ENCODE measurements around the gene SEMA3C.

SEMA3C gene

DNA sequence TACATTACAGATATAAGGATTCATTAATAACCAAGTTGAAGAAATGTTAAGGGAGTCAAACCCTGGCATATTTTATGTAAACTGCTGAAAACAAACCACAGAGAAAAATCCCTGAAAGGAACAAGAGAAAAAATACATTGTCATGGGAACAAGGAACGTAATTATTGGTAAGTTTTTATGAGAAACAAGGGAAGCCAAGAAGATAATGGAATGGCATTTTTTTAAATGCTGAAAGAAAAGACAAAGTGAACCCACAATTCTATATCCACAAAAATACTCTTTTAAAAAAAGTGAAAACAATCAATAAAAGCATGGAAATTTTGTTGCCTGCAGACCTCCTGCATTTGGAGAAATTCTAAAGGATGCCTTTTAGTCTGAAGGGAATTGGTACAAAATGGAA lies 144.0 kb downstream of the SEMA3C start:
- DNase-seq (ENCODE audit: low read depth) = no peak
- TF ChIP-seq, protein P1, sequence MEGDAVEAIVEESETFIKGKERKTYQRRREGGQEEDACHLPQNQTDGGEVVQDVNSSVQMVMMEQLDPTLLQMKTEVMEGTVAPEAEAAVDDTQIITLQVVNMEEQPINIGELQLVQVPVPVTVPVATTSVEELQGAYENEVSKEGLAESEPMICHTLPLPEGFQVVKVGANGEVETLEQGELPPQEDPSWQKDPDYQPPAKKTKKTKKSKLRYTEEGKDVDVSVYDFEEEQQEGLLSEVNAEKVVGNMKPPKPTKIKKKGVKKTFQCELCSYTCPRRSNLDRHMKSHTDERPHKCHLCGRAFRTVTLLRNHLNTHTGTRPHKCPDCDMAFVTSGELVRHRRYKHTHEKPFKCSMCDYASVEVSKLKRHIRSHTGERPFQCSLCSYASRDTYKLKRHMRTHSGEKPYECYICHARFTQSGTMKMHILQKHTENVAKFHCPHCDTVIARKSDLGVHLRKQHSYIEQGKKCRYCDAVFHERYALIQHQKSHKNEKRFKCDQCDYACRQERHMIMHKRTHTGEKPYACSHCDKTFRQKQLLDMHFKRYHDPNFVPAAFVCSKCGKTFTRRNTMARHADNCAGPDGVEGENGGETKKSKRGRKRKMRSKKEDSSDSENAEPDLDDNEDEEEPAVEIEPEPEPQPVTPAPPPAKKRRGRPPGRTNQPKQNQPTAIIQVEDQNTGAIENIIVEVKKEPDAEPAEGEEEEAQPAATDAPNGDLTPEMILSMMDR (conservative IDR thresholded peaks at IDR 0.05; ENCODE audit: low read depth, low read length) = no peak
- H3K4me3 ChIP-seq (ENCODE audit: low read depth, low read length) = no peak overlapping the region

- DNase-seq (ENCODE audit: low read depth) = no peak
- TF ChIP-seq, protein P1 (conservative IDR thresholded peaks at IDR 0.05; ENCODE audit: low read depth, low read length) = no peak
- H3K4me3 ChIP-seq (ENCODE audit: low read depth, low read length) = no peak overlapping the region
These were observed 144.9 kb downstream of the SEMA3C start for GRCh38 chr7:80773787-80774508.

- TF ChIP-seq, protein P1 (conservative IDR thresholded peaks at IDR 0.05; ENCODE audit: low read depth, low read length) = no peak
- DNase-seq (ENCODE audit: low read depth) = no peak
- H3K4me3 ChIP-seq (ENCODE audit: low read depth, low read length) = no peak overlapping the region
These were observed 146.4 kb downstream of the SEMA3C start for GRCh38 chr7:80772347-80772993.

- DNase-seq (ENCODE audit: low read depth) = peak; percentile 42
- no peak overlapping the region for H3K4me3 ChIP-seq (ENCODE audit: low read depth, low read length)
- TF ChIP-seq, protein P1 (conservative IDR thresholded peaks at IDR 0.05; ENCODE audit: low read depth, low read length) = no peak
These were observed 147.3 kb downstream of the SEMA3C start for GRCh38 chr7:80771523-80771922.

DNA sequence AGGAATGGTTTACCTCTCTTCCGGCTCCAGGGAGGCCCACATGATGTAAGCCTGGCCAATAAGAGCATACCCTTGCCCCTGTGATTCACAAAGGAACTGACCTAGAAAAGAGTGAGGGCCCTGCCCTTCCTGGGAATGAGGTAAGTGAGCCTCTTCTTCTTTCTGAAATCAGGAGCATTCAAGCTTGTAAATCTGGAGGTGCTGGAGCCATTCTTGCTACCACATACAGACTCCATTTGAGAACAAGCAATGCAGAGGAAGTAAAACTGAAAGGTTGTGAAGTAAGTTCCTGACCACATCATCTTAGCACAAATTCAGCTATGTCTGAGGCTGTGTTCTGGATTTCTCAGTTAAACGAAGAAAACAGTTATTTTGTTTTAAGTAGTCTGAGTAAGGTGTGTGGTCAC lies 148.2 kb downstream of the SEMA3C start:
- TF ChIP-seq, protein P1 (conservative IDR thresholded peaks at IDR 0.05; ENCODE audit: low read depth, low read length) = no peak
- no peak overlapping the region for H3K4me3 ChIP-seq (ENCODE audit: low read depth, low read length)
- DNase-seq (ENCODE audit: low read depth) = no peak

- TF ChIP-seq, protein P1 (conservative IDR thresholded peaks at IDR 0.05; ENCODE audit: low read depth, low read length) = no peak
- no peak for DNase-seq (ENCODE audit: low read depth)
- no peak overlapping the region for H3K4me3 ChIP-seq (ENCODE audit: low read depth, low read length)
These were observed 148.8 kb downstream of the SEMA3C start for GRCh38 chr7:80770061-80770460.

- no peak for DNase-seq (ENCODE audit: low read depth)
- TF ChIP-seq, protein P1 (conservative IDR thresholded peaks at IDR 0.05; ENCODE audit: low read depth, low read length) = no peak
- no peak overlapping the region for H3K4me3 ChIP-seq (ENCODE audit: low read depth, low read length)
These were observed 150.1 kb downstream of the SEMA3C start for GRCh38 chr7:80768756-80769155.

Measured in choroid plexus epithelial cell (primary cell).